RWPE2 (cell line): Measurements from ENCODE around the gene DLG1.

Experiments used
- ATAC-seq: fragments of 200-7000 bp; cut with Tn5 transposase; 3 replicates; pipeline ENCODE4 v1.9.1; 2021; ENCODE audit warnings: low read depth
- DNase-seq: peaks from one replicate; pipeline ENCODE4 v3.0.0-alpha.2; 2020; ENCODE audit warnings: low spot score
- H3K27ac ChIP-seq: fragments of 450-650 bp; 2 replicates; pipeline ENCODE4 v1.5.1; 2017; ENCODE audit warnings: mild to moderate bottlenecking; ENCODE audit not compliant: poor library complexity, severe bottlenecking
- H3K27me3 ChIP-seq: fragments of 250-450 bp; sonication (Bioruptor Pico); 2 replicates; pipeline ENCODE4 v1.5.1; 2021; ENCODE audit warnings: mild to moderate bottlenecking, moderate library complexity; ENCODE audit not compliant: insufficient read depth, poor library complexity, severe bottlenecking
- H3K36me3 ChIP-seq: fragments of 250-450 bp; sonication (Bioruptor Pico); 2 replicates; pipeline ENCODE4 v1.5.1; 2020; ENCODE audit warnings: low read depth, mild to moderate bottlenecking, moderate library complexity
- H3K4me1 ChIP-seq: fragments of 250-450 bp; sonication (Bioruptor Pico); 2 replicates; pipeline ENCODE4 v1.5.1; 2021; ENCODE audit warnings: mild to moderate bottlenecking, moderate library complexity; ENCODE audit not compliant: insufficient read depth, poor library complexity, severe bottlenecking
- H3K4me3 ChIP-seq: fragments of 250-450 bp; sonication (Bioruptor Pico); 2 replicates; pipeline ENCODE4 v1.5.1; 2021; ENCODE audit warnings: mild to moderate bottlenecking, moderate library complexity; ENCODE audit not compliant: severe bottlenecking
- H3K9me3 ChIP-seq: fragments of 250-450 bp; sonication (Bioruptor Pico); 2 replicates; pipeline ENCODE4 v1.5.1; 2021; ENCODE audit warnings: mild to moderate bottlenecking, moderate library complexity; ENCODE audit not compliant: severe bottlenecking
- CTCF ChIP-seq: fragments of 450-650 bp; IDR thresholded peaks from one replicate; pipeline ENCODE4 v1.5.1; 2017; ENCODE audit warnings: mild to moderate bottlenecking, moderate library complexity; ENCODE audit not compliant: poor library complexity, severe bottlenecking

Gene DLG1

DNA sequence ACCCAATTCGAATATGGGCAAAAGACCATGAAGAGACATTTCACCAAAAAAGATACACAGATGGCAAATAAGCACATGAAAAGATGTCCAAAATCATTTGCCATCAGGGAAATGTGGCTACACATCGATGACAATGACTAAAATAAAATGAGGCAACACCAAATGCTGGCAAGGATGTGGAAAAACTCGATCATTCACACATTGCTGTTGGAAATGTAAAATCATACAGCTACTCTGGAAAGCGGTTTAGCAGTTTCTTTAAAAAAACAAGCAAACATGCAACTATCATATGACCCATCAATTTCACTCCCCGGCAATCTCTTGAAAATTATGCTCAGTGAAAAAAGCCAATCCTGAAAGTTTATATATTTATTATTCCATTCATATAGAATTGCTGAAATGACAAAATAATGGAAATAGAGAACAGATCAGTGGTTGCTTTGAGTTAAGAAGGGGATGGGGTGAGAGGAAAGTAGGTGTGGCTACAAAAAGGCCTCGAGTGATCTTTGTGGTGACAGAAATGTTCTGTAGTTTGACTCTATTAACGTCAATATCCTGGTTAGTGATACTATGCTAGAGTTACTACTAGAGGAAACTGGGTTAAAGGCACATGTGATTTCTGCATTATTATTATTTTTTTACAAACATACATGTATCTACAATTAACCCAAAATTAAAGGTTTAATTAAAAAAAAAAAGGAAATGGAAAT is 45.0 kb downstream of the DLG1 start:
- ATAC-seq (no peak), DNase-seq (no peak)
- TF ChIP-seq CTCF, result no peak
- H3K9me3 ChIP-seq, result peaks cover 16% of the 10 kb centered on the region
- no peaks in the 10 kb centered on the region for H3K27me3 ChIP-seq
- no peak overlapping the region for H3K4me3 ChIP-seq
- no peak overlapping the region for H3K27ac ChIP-seq
- H3K36me3 ChIP-seq, result peaks cover 15% of the 10 kb centered on the region
- H3K4me1 ChIP-seq, result peaks cover 17% of the 10 kb centered on the region

DNA sequence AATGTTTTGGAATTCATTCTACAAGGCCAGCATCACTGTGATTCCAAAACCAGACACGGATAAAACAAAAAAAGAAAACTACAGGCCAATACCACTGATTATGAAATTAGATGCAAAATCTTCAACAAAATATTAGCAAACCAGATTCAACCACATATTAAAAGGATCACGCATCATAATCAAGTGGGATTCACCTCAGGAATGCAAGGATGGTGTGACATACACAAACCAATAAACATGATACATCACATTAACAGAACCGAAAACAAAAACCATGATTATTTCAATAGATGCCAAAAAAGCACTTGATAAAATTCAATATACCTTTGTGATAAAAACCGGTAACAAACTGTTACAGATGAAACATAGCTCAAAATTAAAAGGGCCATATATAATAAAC is 48.9 kb downstream of the DLG1 start:
- H3K27ac ChIP-seq, result no peak overlapping the region
- no peak for TF ChIP-seq CTCF
- DNase-seq (no peak), ATAC-seq (no peak)
- H3K4me3 ChIP-seq, result no peak overlapping the region
- H3K9me3 ChIP-seq, result peaks cover 22% of the 10 kb centered on the region
- peaks cover 32% of the 10 kb centered on the region for H3K36me3 ChIP-seq
- no peaks in the 10 kb centered on the region for H3K27me3 ChIP-seq
- peaks cover under 1% of the 10 kb centered on the region for H3K4me1 ChIP-seq

GRCh38 chr3:197248341-197248740 is 50.1 kb downstream of the DLG1 start:
- no peak for TF ChIP-seq CTCF
- DNase-seq, result no peak
- no peak for ATAC-seq
- H3K4me1 ChIP-seq, result no peaks in the 10 kb centered on the region
- H3K4me3 ChIP-seq, result no peak overlapping the region
- peaks cover 27% of the 10 kb centered on the region for H3K9me3 ChIP-seq
- no peaks in the 10 kb centered on the region for H3K27me3 ChIP-seq
- H3K27ac ChIP-seq, result no peak overlapping the region
- H3K36me3 ChIP-seq, result peaks cover 41% of the 10 kb centered on the region

- Histone ChIP-seq H3K36me3 (peaks cover 57% of the 10 kb centered on the region), H3K27me3 (no peaks in the 10 kb centered on the region), H3K4me3 (no peak overlapping the region), H3K4me1 (no peaks in the 10 kb centered on the region), H3K27ac (no peak overlapping the region), H3K9me3 (peaks cover 41% of the 10 kb centered on the region)
- ATAC-seq, result no peak
- TF ChIP-seq CTCF, result no peak
- DNase-seq, result no peak
These were observed 53.7 kb downstream of the DLG1 start for GRCh38 chr3:197244751-197245150.

GRCh38 chr3:197242784-197243432 is 55.5 kb downstream of the DLG1 start:
- Histone ChIP-seq H3K9me3 (peaks cover 26% of the 10 kb centered on the region), H3K27ac (no peak overlapping the region), H3K4me3 (no peak overlapping the region), H3K36me3 (peaks cover 45% of the 10 kb centered on the region), H3K4me1 (no peaks in the 10 kb centered on the region), H3K27me3 (no peaks in the 10 kb centered on the region)
- DNase-seq (no peak), ATAC-seq (no peak)
- TF ChIP-seq CTCF, result no peak
